ENCODE data around the gene GRK4. TPM values are rescaled to one million over a fixed set of nuclear protein-coding genes. Genes with fewer than 3 reads are reported as not detected.

The GRK4 gene
- total RNA-seq, 2 donors from 2014 or later: 7.0 to 8.2 TPM

GRCh38 chr4:2933566-2934076 lies 29.8 kb upstream of the GRK4 start:
- H3K4me3 ChIP-seq: peak overlapping the region; percentile 75 to 84
- peaks cover 38% of the 10 kb centered on the region for H3K36me3 ChIP-seq
- no peak for DNase-seq (ENCODE audit: low spot score)
- H3K4me1 ChIP-seq: peaks cover 3 to 57% of the 10 kb centered on the region in 2 donors
- TF ChIP-seq CTCF (IDR thresholded peaks at IDR 0.05): no peak
- H3K27ac ChIP-seq: peak overlapping the region; percentile 86 to 87
- no peaks in the 10 kb centered on the region for H3K27me3 ChIP-seq
- H3K9me3 ChIP-seq: no peaks in the 10 kb centered on the region

- no peaks in the 10 kb centered on the region for H3K9me3 ChIP-seq
- H3K27ac ChIP-seq: peak overlapping the region; percentile 86 to 87
- H3K27me3 ChIP-seq: no peaks in the 10 kb centered on the region
- no peak for TF ChIP-seq CTCF (IDR thresholded peaks at IDR 0.05)
- peak overlapping the region; percentile 75 to 84 for H3K4me3 ChIP-seq
- H3K4me1 ChIP-seq: peaks cover 3 to 57% of the 10 kb centered on the region in 2 donors
- DNase-seq (ENCODE audit: low spot score): peak; percentile 83
- H3K36me3 ChIP-seq: peaks cover 38% of the 10 kb centered on the region
Measured at GRCh38 chr4:2934077-2934812, 29.1 kb upstream of the GRK4 start.

GRCh38 chr4:2934813-2935761 lies 28.3 kb upstream of the GRK4 start:
- no peaks in the 10 kb centered on the region for H3K9me3 ChIP-seq
- peak overlapping the region; percentile 75 to 84 for H3K4me3 ChIP-seq
- peak; percentile 93 for DNase-seq (ENCODE audit: low spot score)
- peak overlapping the region; percentile 86 to 87 for H3K27ac ChIP-seq
- H3K27me3 ChIP-seq: no peaks in the 10 kb centered on the region
- H3K36me3 ChIP-seq: peaks cover 38% of the 10 kb centered on the region
- H3K4me1 ChIP-seq: peaks cover 3 to 57% of the 10 kb centered on the region in 2 donors
- TF ChIP-seq CTCF (IDR thresholded peaks at IDR 0.05): no peak

- no peak for DNase-seq (ENCODE audit: low spot score)
- TF ChIP-seq CTCF (IDR thresholded peaks at IDR 0.05): no peak
- Histone ChIP-seq H3K9me3 (no peaks in the 10 kb centered on the region), H3K27me3 (no peaks in the 10 kb centered on the region), H3K4me3 (peak overlapping the region; percentile 75 to 84), H3K36me3 (peaks cover 39% of the 10 kb centered on the region), H3K27ac (peak overlapping the region in 1 of 2 donors; percentile 87), H3K4me1 (peaks cover 3 to 51% of the 10 kb centered on the region in 2 donors)
Measured at GRCh38 chr4:2935762-2936743, 27.3 kb upstream of the GRK4 start.

- H3K9me3 ChIP-seq: no peaks in the 10 kb centered on the region
- no peak for DNase-seq (ENCODE audit: low spot score)
- H3K4me1 ChIP-seq: peaks cover 3 to 44% of the 10 kb centered on the region in 2 donors
- no peak overlapping the region for H3K27ac ChIP-seq
- H3K36me3 ChIP-seq: peaks cover 40% of the 10 kb centered on the region
- H3K27me3 ChIP-seq: no peaks in the 10 kb centered on the region
- no peak overlapping the region for H3K4me3 ChIP-seq
- TF ChIP-seq CTCF (IDR thresholded peaks at IDR 0.05): no peak
Measured at GRCh38 chr4:2936773-2937145, 26.6 kb upstream of the GRK4 start.
